Measurements from ENCODE around the gene WWOX.

The WWOX gene

DNA sequence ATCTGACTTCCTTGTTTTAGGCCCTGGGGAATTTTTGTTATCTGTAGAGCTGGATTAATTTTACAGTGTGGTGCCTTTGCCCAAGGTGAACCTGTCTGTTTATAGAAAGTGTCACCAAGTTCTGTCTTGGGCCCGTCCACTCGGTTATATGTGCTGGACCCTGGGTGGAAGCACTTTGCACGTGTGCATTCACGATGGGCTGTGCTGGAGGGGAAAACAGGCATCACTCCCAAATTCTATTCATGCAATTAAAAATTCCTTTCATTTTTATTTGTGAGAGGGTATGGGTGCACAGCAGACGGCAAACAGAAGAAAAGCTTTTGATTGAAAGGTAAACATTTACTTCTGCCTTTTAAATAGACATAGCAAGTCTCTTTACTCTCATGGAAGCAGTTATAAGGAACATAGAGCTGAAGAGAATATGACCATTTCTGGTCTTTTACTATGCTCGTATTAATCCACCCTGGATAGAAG, 101.2 kb downstream of the WWOX start:
- H3K4me3 ChIP-seq (ENCODE audit: low read depth, low read length) = no peak overlapping the region
- H3K9me3 ChIP-seq (ENCODE audit: control insufficient read depth, insufficient read depth, low read length) = no peaks in the 10 kb centered on the region
- H3K4me1 ChIP-seq (ENCODE audit: control insufficient read depth, insufficient read depth, low read length) = no peaks in the 10 kb centered on the region
- no peak overlapping the region for H3K9ac ChIP-seq (ENCODE audit: low read depth, low read length)
- H3K36me3 ChIP-seq (ENCODE audit: control insufficient read depth, insufficient read depth, low read length) = no peaks in the 10 kb centered on the region
- no peaks in the 10 kb centered on the region for H3K27me3 ChIP-seq (ENCODE audit: control insufficient read depth, insufficient read depth, low read length)

DNA sequence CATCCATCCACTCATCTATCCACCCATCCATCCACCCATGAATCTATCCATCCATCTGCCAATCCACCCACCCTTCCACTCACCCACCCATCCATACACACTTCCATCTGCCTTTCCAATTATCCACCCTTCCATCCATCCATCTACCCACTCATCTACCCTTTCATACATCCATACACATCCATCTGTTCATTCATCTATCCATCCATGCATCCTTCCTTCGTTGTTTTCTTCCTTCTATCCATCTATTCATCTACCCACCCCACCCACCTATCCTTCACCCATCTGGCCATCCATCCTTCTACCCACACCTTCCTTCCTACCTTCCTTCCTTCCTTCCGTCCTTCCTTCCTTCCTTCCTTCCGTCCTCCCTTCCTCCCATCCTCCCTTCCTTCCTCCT, 106.1 kb downstream of the WWOX start:
- Histone ChIP-seq H3K27me3 (ENCODE audit: control insufficient read depth, insufficient read depth, low read length) (no peaks in the 10 kb centered on the region), H3K36me3 (ENCODE audit: control insufficient read depth, insufficient read depth, low read length) (no peaks in the 10 kb centered on the region), H3K9ac (ENCODE audit: low read depth, low read length) (no peak overlapping the region), H3K4me3 (ENCODE audit: low read depth, low read length) (no peak overlapping the region), H3K9me3 (ENCODE audit: control insufficient read depth, insufficient read depth, low read length) (no peaks in the 10 kb centered on the region), H3K4me1 (ENCODE audit: control insufficient read depth, insufficient read depth, low read length) (no peaks in the 10 kb centered on the region)

GRCh38 chr16:78206623-78207223, 107.3 kb downstream of the WWOX start:
- no peak overlapping the region for H3K4me3 ChIP-seq (ENCODE audit: low read depth, low read length)
- no peaks in the 10 kb centered on the region for H3K4me1 ChIP-seq (ENCODE audit: control insufficient read depth, insufficient read depth, low read length)
- no peaks in the 10 kb centered on the region for H3K36me3 ChIP-seq (ENCODE audit: control insufficient read depth, insufficient read depth, low read length)
- no peak overlapping the region for H3K9ac ChIP-seq (ENCODE audit: low read depth, low read length)
- H3K9me3 ChIP-seq (ENCODE audit: control insufficient read depth, insufficient read depth, low read length) = no peaks in the 10 kb centered on the region
- H3K27me3 ChIP-seq (ENCODE audit: control insufficient read depth, insufficient read depth, low read length) = no peaks in the 10 kb centered on the region

DNA sequence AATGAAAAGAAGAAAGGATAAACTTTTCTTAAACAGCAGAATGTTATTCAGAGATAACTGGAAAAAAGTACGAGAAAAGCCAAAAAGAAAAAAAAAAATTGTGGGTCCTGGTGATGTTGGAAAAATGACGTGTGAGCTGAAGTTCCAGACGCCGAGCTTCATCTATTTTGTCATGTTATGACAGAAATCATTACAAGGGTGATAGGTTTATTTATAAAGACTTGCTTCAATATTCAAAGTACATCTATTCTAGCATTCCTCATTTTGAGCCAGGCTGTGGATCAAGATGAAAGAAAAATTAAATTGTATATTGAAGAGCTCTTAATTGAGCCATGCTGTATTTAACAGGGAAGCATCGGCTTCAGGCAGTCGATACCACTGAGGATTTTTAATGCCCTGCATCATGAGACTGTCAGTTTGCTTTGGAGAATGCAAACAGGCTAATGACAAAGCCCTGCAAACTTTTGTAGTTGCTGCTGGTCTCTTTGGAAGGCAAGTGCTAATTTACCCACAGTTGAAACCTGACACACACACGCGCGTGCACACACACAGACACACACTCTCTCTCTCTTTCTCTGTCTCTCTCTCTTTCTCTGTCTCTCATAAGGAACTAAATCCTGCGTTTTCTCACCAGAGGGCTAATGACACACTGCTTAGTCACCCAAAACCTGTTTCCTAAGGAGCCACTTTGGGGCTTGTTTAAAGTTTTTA, 110.7 kb downstream of the WWOX start:
- no peaks in the 10 kb centered on the region for H3K36me3 ChIP-seq (ENCODE audit: control insufficient read depth, insufficient read depth, low read length)
- H3K4me3 ChIP-seq (ENCODE audit: low read depth, low read length) = no peak overlapping the region
- no peaks in the 10 kb centered on the region for H3K9me3 ChIP-seq (ENCODE audit: control insufficient read depth, insufficient read depth, low read length)
- no peak overlapping the region for H3K9ac ChIP-seq (ENCODE audit: low read depth, low read length)
- no peaks in the 10 kb centered on the region for H3K27me3 ChIP-seq (ENCODE audit: control insufficient read depth, insufficient read depth, low read length)
- H3K4me1 ChIP-seq (ENCODE audit: control insufficient read depth, insufficient read depth, low read length) = no peaks in the 10 kb centered on the region

DNA sequence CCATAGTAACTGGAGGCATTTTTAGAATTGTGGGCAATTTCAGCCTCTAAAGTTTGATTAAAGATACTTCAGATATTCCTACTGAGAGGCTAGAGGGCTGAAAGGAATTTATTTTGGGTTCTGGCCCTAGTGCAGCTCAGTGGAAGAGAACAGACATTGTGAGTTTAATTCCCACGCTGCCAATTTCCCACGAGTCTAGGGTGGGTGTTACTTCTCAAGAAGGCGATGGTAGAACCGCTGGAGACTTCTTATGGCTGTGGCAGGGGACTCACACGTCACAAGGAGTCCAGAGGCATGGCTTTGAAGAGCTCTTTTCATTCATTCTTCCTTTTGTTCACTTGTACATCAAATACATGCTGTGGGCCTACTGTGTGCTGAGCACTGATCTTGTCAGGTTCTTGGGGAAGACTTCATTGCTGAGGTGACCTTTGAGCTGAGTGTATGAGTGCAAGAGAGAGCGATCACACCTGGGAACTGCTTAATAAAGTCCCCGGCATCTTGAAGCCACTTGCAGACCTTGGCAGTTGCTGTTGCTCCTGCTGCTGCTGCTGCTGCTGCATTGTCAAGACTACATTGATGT, 111.7 kb downstream of the WWOX start:
- H3K9ac ChIP-seq (ENCODE audit: low read depth, low read length) = no peak overlapping the region
- no peaks in the 10 kb centered on the region for H3K27me3 ChIP-seq (ENCODE audit: control insufficient read depth, insufficient read depth, low read length)
- no peaks in the 10 kb centered on the region for H3K36me3 ChIP-seq (ENCODE audit: control insufficient read depth, insufficient read depth, low read length)
- no peak overlapping the region for H3K4me3 ChIP-seq (ENCODE audit: low read depth, low read length)
- no peaks in the 10 kb centered on the region for H3K9me3 ChIP-seq (ENCODE audit: control insufficient read depth, insufficient read depth, low read length)
- H3K4me1 ChIP-seq (ENCODE audit: control insufficient read depth, insufficient read depth, low read length) = no peaks in the 10 kb centered on the region

DNA sequence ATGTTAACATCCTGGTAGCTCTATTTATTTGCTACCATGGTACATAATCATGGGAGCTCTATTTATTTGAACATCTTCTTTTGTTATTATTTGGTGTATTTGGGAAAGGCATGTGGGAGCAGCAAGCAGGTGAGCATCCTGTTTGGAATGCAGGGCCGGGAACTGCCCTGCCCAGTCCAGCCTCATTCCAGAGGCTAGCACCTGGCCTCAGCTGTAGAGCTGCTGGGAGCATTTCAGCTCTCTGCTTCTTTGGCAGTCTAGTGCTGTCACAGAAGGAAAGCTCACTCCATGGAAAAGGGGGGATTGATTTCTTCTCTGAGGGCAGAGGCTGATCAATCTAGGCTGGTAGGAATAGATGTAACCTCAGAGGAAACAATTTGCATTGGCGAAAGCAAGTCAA, 112.5 kb downstream of the WWOX start:
- Histone ChIP-seq H3K36me3 (ENCODE audit: control insufficient read depth, insufficient read depth, low read length) (no peaks in the 10 kb centered on the region), H3K27me3 (ENCODE audit: control insufficient read depth, insufficient read depth, low read length) (no peaks in the 10 kb centered on the region), H3K4me3 (ENCODE audit: low read depth, low read length) (no peak overlapping the region), H3K9me3 (ENCODE audit: control insufficient read depth, insufficient read depth, low read length) (no peaks in the 10 kb centered on the region), H3K9ac (ENCODE audit: low read depth, low read length) (no peak overlapping the region), H3K4me1 (ENCODE audit: control insufficient read depth, insufficient read depth, low read length) (no peaks in the 10 kb centered on the region)

GRCh38 chr16:78212674-78213073, 113.2 kb downstream of the WWOX start:
- Histone ChIP-seq H3K9me3 (ENCODE audit: control insufficient read depth, insufficient read depth, low read length) (no peaks in the 10 kb centered on the region), H3K27me3 (ENCODE audit: control insufficient read depth, insufficient read depth, low read length) (no peaks in the 10 kb centered on the region), H3K4me1 (ENCODE audit: control insufficient read depth, insufficient read depth, low read length) (no peaks in the 10 kb centered on the region), H3K4me3 (ENCODE audit: low read depth, low read length) (no peak overlapping the region), H3K36me3 (ENCODE audit: control insufficient read depth, insufficient read depth, low read length) (no peaks in the 10 kb centered on the region), H3K9ac (ENCODE audit: low read depth, low read length) (no peak overlapping the region)

DNA sequence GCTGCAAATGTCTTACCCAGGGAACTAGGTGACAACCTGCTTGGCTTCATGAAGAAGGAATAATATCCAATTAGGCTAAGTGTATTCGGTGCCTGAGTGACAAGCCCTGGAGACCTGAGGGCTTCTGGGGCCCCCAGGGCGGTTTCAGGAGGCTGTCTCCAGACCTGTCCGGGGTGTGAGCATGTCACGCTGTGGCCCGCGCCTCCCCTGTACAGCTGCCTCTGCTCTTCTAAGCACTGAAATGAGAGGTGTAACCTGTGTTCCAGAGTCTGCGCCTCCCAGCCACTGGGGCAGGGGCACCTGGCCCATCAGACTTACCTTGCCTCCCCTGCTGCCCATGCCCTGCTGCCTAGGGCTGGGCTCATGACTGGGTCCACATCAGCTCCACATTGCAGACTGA, 114.3 kb downstream of the WWOX start:
- Histone ChIP-seq H3K4me3 (ENCODE audit: low read depth, low read length) (no peak overlapping the region), H3K27me3 (ENCODE audit: control insufficient read depth, insufficient read depth, low read length) (no peaks in the 10 kb centered on the region), H3K36me3 (ENCODE audit: control insufficient read depth, insufficient read depth, low read length) (no peaks in the 10 kb centered on the region), H3K9ac (ENCODE audit: low read depth, low read length) (no peak overlapping the region), H3K9me3 (ENCODE audit: control insufficient read depth, insufficient read depth, low read length) (no peaks in the 10 kb centered on the region), H3K4me1 (ENCODE audit: control insufficient read depth, insufficient read depth, low read length) (no peaks in the 10 kb centered on the region)

- Histone ChIP-seq H3K9me3 (ENCODE audit: control insufficient read depth, insufficient read depth, low read length) (no peaks in the 10 kb centered on the region), H3K4me3 (ENCODE audit: low read depth, low read length) (no peak overlapping the region), H3K4me1 (ENCODE audit: control insufficient read depth, insufficient read depth, low read length) (no peaks in the 10 kb centered on the region), H3K27me3 (ENCODE audit: control insufficient read depth, insufficient read depth, low read length) (no peaks in the 10 kb centered on the region), H3K36me3 (ENCODE audit: control insufficient read depth, insufficient read depth, low read length) (no peaks in the 10 kb centered on the region), H3K9ac (ENCODE audit: low read depth, low read length) (no peak overlapping the region)
Measured at GRCh38 chr16:78215222-78215621, 115.8 kb downstream of the WWOX start.

DNA sequence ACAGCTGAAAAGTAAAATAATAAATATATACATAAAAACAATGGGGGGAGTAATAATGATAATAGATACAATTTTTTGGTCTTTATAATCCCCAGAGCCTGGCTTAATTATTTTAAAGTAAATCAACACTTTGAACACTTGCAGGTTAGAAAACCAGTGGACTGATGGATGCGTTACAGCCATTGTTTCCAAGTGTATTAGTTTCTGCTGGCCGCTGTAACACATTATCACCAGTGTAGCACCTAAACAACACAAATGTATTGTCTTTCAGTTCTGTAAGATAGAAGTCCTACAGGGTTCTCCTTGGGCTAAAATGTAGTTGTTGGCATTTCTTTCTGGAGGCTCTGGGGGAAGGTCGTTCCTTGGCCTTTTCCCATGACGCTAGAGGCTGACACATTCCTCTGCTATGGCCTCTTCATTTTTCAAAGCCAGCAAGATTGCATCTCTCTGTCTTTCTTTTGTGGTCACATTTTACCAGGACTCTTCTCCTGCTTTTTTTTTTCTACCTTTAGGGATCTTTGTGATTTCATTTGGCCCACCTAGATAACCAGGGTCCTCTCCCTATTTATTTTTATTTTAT, 116.8 kb downstream of the WWOX start:
- Histone ChIP-seq H3K9me3 (ENCODE audit: control insufficient read depth, insufficient read depth, low read length) (no peaks in the 10 kb centered on the region), H3K4me1 (ENCODE audit: control insufficient read depth, insufficient read depth, low read length) (no peaks in the 10 kb centered on the region), H3K9ac (ENCODE audit: low read depth, low read length) (no peak overlapping the region)

GRCh38 chr16:78217276-78217675, 117.8 kb downstream of the WWOX start:
- no peak overlapping the region for H3K4me3 ChIP-seq (ENCODE audit: low read depth, low read length)
- no peaks in the 10 kb centered on the region for H3K36me3 ChIP-seq (ENCODE audit: control insufficient read depth, insufficient read depth, low read length)
- no peaks in the 10 kb centered on the region for H3K4me1 ChIP-seq (ENCODE audit: control insufficient read depth, insufficient read depth, low read length)
- H3K9ac ChIP-seq (ENCODE audit: low read depth, low read length) = no peak overlapping the region
- H3K9me3 ChIP-seq (ENCODE audit: control insufficient read depth, insufficient read depth, low read length) = no peaks in the 10 kb centered on the region
- no peaks in the 10 kb centered on the region for H3K27me3 ChIP-seq (ENCODE audit: control insufficient read depth, insufficient read depth, low read length)

More for the DNA sequence above, 116.8 kb downstream of the WWOX start:
- Histone ChIP-seq H3K36me3 (ENCODE audit: control insufficient read depth, insufficient read depth, low read length) (no peaks in the 10 kb centered on the region), H3K4me3 (ENCODE audit: low read depth, low read length) (no peak overlapping the region), H3K27me3 (ENCODE audit: control insufficient read depth, insufficient read depth, low read length) (no peaks in the 10 kb centered on the region)

DNA sequence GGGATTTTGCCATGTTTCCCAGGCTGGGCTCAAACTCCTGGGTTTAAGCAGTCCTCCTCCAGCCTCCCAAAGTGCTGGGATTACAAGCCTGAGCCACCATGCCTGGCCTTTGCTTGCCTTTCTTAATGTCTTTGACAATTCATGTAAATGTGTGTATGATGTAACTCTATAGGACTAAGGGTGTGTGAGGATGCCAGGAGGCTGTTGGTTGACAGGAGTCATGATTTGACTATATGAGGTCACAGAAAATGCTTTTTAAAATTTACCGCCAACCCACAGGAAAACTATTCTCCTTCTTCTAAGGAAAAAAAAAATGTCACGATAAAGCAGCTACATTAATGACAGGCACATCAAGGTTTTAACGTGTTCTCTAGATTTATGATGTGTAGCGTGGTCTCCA, 118.8 kb downstream of the WWOX start:
- Histone ChIP-seq H3K9me3 (ENCODE audit: control insufficient read depth, insufficient read depth, low read length) (no peaks in the 10 kb centered on the region), H3K4me3 (ENCODE audit: low read depth, low read length) (no peak overlapping the region), H3K27me3 (ENCODE audit: control insufficient read depth, insufficient read depth, low read length) (no peaks in the 10 kb centered on the region), H3K36me3 (ENCODE audit: control insufficient read depth, insufficient read depth, low read length) (no peaks in the 10 kb centered on the region), H3K4me1 (ENCODE audit: control insufficient read depth, insufficient read depth, low read length) (no peaks in the 10 kb centered on the region), H3K9ac (ENCODE audit: low read depth, low read length) (no peak overlapping the region)
